Measurements from ENCODE around the gene PPP2R2B.

PPP2R2B gene

GRCh38 chr5:146533260-146533857 is 345.2 kb downstream of the PPP2R2B start:
- DNase-seq (ENCODE audit: low read depth), result peak; percentile 74
- no peak overlapping the region for H3K4me3 ChIP-seq (ENCODE audit: low read depth, low read length)
- TF ChIP-seq, protein P1, sequence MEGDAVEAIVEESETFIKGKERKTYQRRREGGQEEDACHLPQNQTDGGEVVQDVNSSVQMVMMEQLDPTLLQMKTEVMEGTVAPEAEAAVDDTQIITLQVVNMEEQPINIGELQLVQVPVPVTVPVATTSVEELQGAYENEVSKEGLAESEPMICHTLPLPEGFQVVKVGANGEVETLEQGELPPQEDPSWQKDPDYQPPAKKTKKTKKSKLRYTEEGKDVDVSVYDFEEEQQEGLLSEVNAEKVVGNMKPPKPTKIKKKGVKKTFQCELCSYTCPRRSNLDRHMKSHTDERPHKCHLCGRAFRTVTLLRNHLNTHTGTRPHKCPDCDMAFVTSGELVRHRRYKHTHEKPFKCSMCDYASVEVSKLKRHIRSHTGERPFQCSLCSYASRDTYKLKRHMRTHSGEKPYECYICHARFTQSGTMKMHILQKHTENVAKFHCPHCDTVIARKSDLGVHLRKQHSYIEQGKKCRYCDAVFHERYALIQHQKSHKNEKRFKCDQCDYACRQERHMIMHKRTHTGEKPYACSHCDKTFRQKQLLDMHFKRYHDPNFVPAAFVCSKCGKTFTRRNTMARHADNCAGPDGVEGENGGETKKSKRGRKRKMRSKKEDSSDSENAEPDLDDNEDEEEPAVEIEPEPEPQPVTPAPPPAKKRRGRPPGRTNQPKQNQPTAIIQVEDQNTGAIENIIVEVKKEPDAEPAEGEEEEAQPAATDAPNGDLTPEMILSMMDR (conservative IDR thresholded peaks at IDR 0.05; ENCODE audit: low read depth, low read length), result peak; percentile 92
